ENCODE results near the gene DNM3. TPM values are rescaled to one million over a fixed set of nuclear protein-coding genes. Genes with fewer than 3 reads are reported as not detected.

DNM3 gene
- total RNA-seq, 1 experiment from 2014 or later, result 2.7 TPM

GRCh38 chr1:172391976-172392375, 550.7 kb downstream of the DNM3 start:
- no peak overlapping the region for H4K8ac ChIP-seq (replicated peaks; ENCODE audit: insufficient read length, low read depth, low read length)
- H3K18ac ChIP-seq (ENCODE audit: insufficient read length, low read depth, low read length), result no peak overlapping the region
- no peak overlapping the region for H2BK20ac ChIP-seq (ENCODE audit: low read depth, low read length, poor library complexity, severe bottlenecking)
- no peak overlapping the region for H3T11ph ChIP-seq (ENCODE audit: low read length)
- WGBS (ENCODE audit: extremely low coverage, insufficient read length, low lambda C conversion rate), result no CpG with 5 or more reads among the region's 1 CpG
- no peak overlapping the region for H3K56ac ChIP-seq (ENCODE audit: insufficient read length, low read depth, low read length)
- Mint-ChIP-seq H3K27me3 (ENCODE audit: low read depth) (no peaks in the 10 kb centered on the region), H3K9me3 (no peaks in the 10 kb centered on the region), H3K27ac (no peak overlapping the region), H3K36me3 (ENCODE audit: insufficient read depth in 1 of 3, low read depth in 3 of 3) (no peaks in the 10 kb centered on the region), H3K4me3 (no peak overlapping the region), H3K4me1 (peaks cover 35 to 41% of the 10 kb centered on the region in 2 experiments)
- H3K27ac ChIP-seq (ENCODE audit: insufficient read length, low read depth, low read length), result no peak overlapping the region
- H2BK120ac ChIP-seq (ENCODE audit: low read depth, low read length, poor library complexity, severe bottlenecking), result no peak overlapping the region
- no peaks in the 10 kb centered on the region for H3K9me3 ChIP-seq (ENCODE audit: control insufficient read depth, low read depth, low read length)
- no peak overlapping the region for H3K4me2 ChIP-seq (ENCODE audit: insufficient read depth, insufficient read length, low read length)
- H3K4ac ChIP-seq (ENCODE audit: low read depth, low read length), result no peak overlapping the region
- no peak for TF ChIP-seq CTCF (conservative IDR thresholded peaks at IDR 0.05)
- no peak overlapping the region for H2AFZ ChIP-seq (ENCODE audit: low read length)
- no peaks in the 10 kb centered on the region for H3K79me1 ChIP-seq (ENCODE audit: insufficient read depth, low read depth, low read length, poor library complexity, severe bottlenecking)
- H3K79me2 ChIP-seq (ENCODE audit: insufficient read depth, low read length), result no peaks in the 10 kb centered on the region
- H4K91ac ChIP-seq (ENCODE audit: insufficient read length, low read depth, low read length), result no peak overlapping the region
- no peak overlapping the region for H2BK12ac ChIP-seq (ENCODE audit: insufficient read length, low read depth, low read length)
- no peak overlapping the region for H2BK5ac ChIP-seq (ENCODE audit: insufficient read length, low read length)
- no peak overlapping the region for H2AK5ac ChIP-seq (ENCODE audit: insufficient read length, low read length)
- no peaks in the 10 kb centered on the region for H3K27me3 ChIP-seq (ENCODE audit: insufficient read depth, low read length)
- H3K9ac ChIP-seq (ENCODE audit: extremely low read depth, insufficient read length, low read length), result no peak overlapping the region
- no peaks in the 10 kb centered on the region for H4K20me1 ChIP-seq (ENCODE audit: control insufficient read depth, insufficient read depth, insufficient read length)
- H2BK15ac ChIP-seq (ENCODE audit: low read depth, low read length), result no peak overlapping the region
- H3K14ac ChIP-seq (ENCODE audit: insufficient read depth, low read length), result no peak overlapping the region
- no peaks in the 10 kb centered on the region for H3K23me2 ChIP-seq (ENCODE audit: insufficient read length, low read depth, low read length, poor library complexity, severe bottlenecking)
- H4K5ac ChIP-seq (ENCODE audit: insufficient read length, low read depth, low read length), result no peak overlapping the region
- peaks cover 4% of the 10 kb centered on the region; the same call in 1 of the 2 replicates for H3K4me1 ChIP-seq (ENCODE audit: insufficient read depth, low read length)
- H3K23ac ChIP-seq (ENCODE audit: insufficient read length, low read depth, low read length), result no peak overlapping the region
- no peak for DNase-seq
